ENCODE results near the gene KCNIP3.

DNA sequence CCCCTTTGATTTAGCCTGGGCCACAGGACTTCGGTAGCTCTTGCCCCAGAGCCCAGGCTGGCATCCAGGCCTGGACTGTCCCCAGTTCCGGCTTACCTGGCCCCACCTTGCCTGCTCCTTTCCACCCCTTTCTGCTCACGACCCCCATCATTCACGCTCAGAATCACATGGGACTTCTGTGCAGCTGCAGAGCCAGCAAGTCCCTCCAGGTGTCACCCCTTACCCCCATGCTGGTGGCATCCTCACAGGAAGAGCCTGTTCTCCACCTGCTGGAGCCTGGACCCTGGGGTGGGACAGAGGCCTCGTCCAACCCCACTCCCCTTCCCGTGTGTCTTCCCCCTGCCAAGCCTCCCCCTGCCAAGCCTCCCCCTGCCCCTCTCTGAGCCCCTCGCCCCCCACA is 7.9 kb upstream of the KCNIP3 start:
- TF ChIP-seq, protein P1, sequence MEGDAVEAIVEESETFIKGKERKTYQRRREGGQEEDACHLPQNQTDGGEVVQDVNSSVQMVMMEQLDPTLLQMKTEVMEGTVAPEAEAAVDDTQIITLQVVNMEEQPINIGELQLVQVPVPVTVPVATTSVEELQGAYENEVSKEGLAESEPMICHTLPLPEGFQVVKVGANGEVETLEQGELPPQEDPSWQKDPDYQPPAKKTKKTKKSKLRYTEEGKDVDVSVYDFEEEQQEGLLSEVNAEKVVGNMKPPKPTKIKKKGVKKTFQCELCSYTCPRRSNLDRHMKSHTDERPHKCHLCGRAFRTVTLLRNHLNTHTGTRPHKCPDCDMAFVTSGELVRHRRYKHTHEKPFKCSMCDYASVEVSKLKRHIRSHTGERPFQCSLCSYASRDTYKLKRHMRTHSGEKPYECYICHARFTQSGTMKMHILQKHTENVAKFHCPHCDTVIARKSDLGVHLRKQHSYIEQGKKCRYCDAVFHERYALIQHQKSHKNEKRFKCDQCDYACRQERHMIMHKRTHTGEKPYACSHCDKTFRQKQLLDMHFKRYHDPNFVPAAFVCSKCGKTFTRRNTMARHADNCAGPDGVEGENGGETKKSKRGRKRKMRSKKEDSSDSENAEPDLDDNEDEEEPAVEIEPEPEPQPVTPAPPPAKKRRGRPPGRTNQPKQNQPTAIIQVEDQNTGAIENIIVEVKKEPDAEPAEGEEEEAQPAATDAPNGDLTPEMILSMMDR (IDR thresholded peaks at IDR 0.05) = peak; percentile 21
- TF ChIP-seq EZH2phosphoT487 (IDR thresholded peaks at IDR 0.05) = no peak

Data from neural progenitor cell (in vitro differentiated cells).